Right renal cortex interstitium (tissue), 3 donors: ENCODE measurements around the gene PHLDA1. TPM values are rescaled to one million over a fixed set of nuclear protein-coding genes. Genes with fewer than 3 reads are reported as not detected.

Source experiments
- polyA plus RNA-seq, 3 donors: library from polyadenylated mRNA; unstranded; fragments of 120-200 nt; gene quantifications; one replicate each; pipeline ENCODE4 v1.2.1, GENCODE V29; 2013; ENCODE audit not compliant: insufficient read length in 3 of 3

PHLDA1 gene
- polyA plus RNA-seq, 3 donors: 33.9 to 37.7 (median 34.5) TPM

Other genes starting within 250 kb of the PHLDA1 start
- gene NAP1L1, start 52.9 kb upstream of the PHLDA1 start, polyA plus RNA-seq: 1,000 to 10,000 TPM in 2 of 3 donors, 100 to 1,000 TPM in 1; 980 to 1,124 (median 1,026) TPM